ENCODE measurements around the gene SLC7A8. TPM values are rescaled to one million over a fixed set of nuclear protein-coding genes. Genes with fewer than 3 reads are reported as not detected.

The SLC7A8 gene
- total RNA-seq, 2 experiments from 2014 or later = 1.5 to 1.9 TPM

- no peaks in the 10 kb centered on the region for H3K9me3 Mint-ChIP-seq
- CTCF ChIA-PET = interaction anchor here (1.3 kb wide), 1 partner anchor 23 kb away, joined by 5 read pairs; no protein-coding TSS in a partner anchor
- POLR2A ChIA-PET = no interaction called here
Measured at GRCh38 chr14:23143911-23144310, 39.5 kb downstream of the SLC7A8 start.

GRCh38 chr14:23142826-23143225 is 40.6 kb downstream of the SLC7A8 start:
- Mint-ChIP-seq H3K36me3 (ENCODE audit: low read depth) (no peaks in the 10 kb centered on the region), H3K27me3 (peaks cover 3% of the 10 kb centered on the region), H3K9me3 (no peaks in the 10 kb centered on the region), H3K4me1 (ENCODE audit: low read depth) (no peaks in the 10 kb centered on the region), H3K4me3 (no peak overlapping the region), H3K27ac (no peak overlapping the region)
- no peak for ATAC-seq
- ChIA-PET CTCF (interaction anchor here (1.3 kb wide), 1 partner anchor 22 kb away, joined by 5 read pairs; no protein-coding TSS in a partner anchor), POLR2A (interaction anchor here (0.5 kb wide), 1 partner anchor 33 kb away, joined by 3 read pairs; no protein-coding TSS in a partner anchor)
- no peak for TF ChIP-seq CTCF (IDR thresholded peaks at IDR 0.05)
- DNase-seq = no peak
- intact Hi-C loops (cut with micrococcal nuclease) = no loop called here

More at GRCh38 chr14:23143911-23144310, 39.5 kb downstream of the SLC7A8 start:
- ATAC-seq (no peak), DNase-seq (no peak)
- no peak for TF ChIP-seq CTCF (IDR thresholded peaks at IDR 0.05)
- Mint-ChIP-seq H3K4me1 (ENCODE audit: low read depth) (no peaks in the 10 kb centered on the region), H3K36me3 (ENCODE audit: low read depth) (no peaks in the 10 kb centered on the region), H3K27me3 (peaks cover 3% of the 10 kb centered on the region), H3K27ac (no peak overlapping the region), H3K4me3 (no peak overlapping the region)
- intact Hi-C loops (cut with micrococcal nuclease) = no loop called here

GRCh38 chr14:23141706-23142444 is 41.6 kb downstream of the SLC7A8 start:
- ChIA-PET CTCF (no interaction called here), POLR2A (no interaction called here)
- H3K4me3 Mint-ChIP-seq = no peak overlapping the region
- intact Hi-C loops (cut with micrococcal nuclease) = no loop called here
- ATAC-seq = no peak
- no peaks in the 10 kb centered on the region for H3K27me3 Mint-ChIP-seq
- TF ChIP-seq CTCF (IDR thresholded peaks at IDR 0.05) = no peak
- no peak overlapping the region for H3K27ac Mint-ChIP-seq
- H3K9me3 Mint-ChIP-seq = no peaks in the 10 kb centered on the region
- H3K4me1 Mint-ChIP-seq (ENCODE audit: low read depth) = no peaks in the 10 kb centered on the region
- DNase-seq = no peak
- no peaks in the 10 kb centered on the region for H3K36me3 Mint-ChIP-seq (ENCODE audit: low read depth)

- no peaks in the 10 kb centered on the region for H3K9me3 Mint-ChIP-seq
- ATAC-seq = no peak
- intact Hi-C loops (cut with micrococcal nuclease) = no loop called here
- no peak overlapping the region for H3K4me3 Mint-ChIP-seq
- TF ChIP-seq CTCF (IDR thresholded peaks at IDR 0.05) = no peak
- ChIA-PET POLR2A (no interaction called here), CTCF (no interaction called here)
- no peak overlapping the region for H3K27ac Mint-ChIP-seq
- no peaks in the 10 kb centered on the region for H3K36me3 Mint-ChIP-seq (ENCODE audit: low read depth)
- H3K27me3 Mint-ChIP-seq = no peaks in the 10 kb centered on the region
- no peak for DNase-seq
- no peaks in the 10 kb centered on the region for H3K4me1 Mint-ChIP-seq (ENCODE audit: low read depth)
Measured at GRCh38 chr14:23140371-23140770, 43.1 kb downstream of the SLC7A8 start.

- no peak for ATAC-seq
- CTCF ChIA-PET = no interaction called here
Measured at GRCh38 chr14:23139874-23140273, 43.6 kb downstream of the SLC7A8 start.

More at GRCh38 chr14:23139874-23140273, 43.6 kb downstream of the SLC7A8 start:
- H3K27me3 Mint-ChIP-seq = no peaks in the 10 kb centered on the region
- TF ChIP-seq CTCF (IDR thresholded peaks at IDR 0.05) = no peak
- POLR2A ChIA-PET = no interaction called here
- DNase-seq = no peak
- no peak overlapping the region for H3K4me3 Mint-ChIP-seq
- H3K9me3 Mint-ChIP-seq = no peaks in the 10 kb centered on the region
- H3K27ac Mint-ChIP-seq = no peak overlapping the region
- intact Hi-C loops (cut with micrococcal nuclease) = no loop called here
- no peaks in the 10 kb centered on the region for H3K4me1 Mint-ChIP-seq (ENCODE audit: low read depth)
- H3K36me3 Mint-ChIP-seq (ENCODE audit: low read depth) = no peaks in the 10 kb centered on the region
